Activated CD8-positive, alpha-beta memory T cell treated with anti-CD3 and anti-CD28 coated beads, Interleukin-2, amount 50 U/mL, for 48 hours (primary cell): Measurements from ENCODE around the gene FOXI3.
"Not testable (repeated sequence)": the region's sequence is repeated elsewhere in the genome, so short reads cannot be mapped to it uniquely, and the experiment has no call there.

Source experiments
- DNase-seq: peaks from one replicate; pipeline ENCODE4 v3.0.0-alpha.2; 2020

The FOXI3 gene

GRCh38 chr2:88437010-88437409 lies 15.5 kb downstream of the FOXI3 start:
- DNase-seq: no peak

GRCh38 chr2:88429929-88430328 lies 22.6 kb downstream of the FOXI3 start:
- no peak for DNase-seq

GRCh38 chr2:88423733-88424132 lies 28.8 kb downstream of the FOXI3 start:
- DNase-seq: no peak

GRCh38 chr2:88419051-88419450 lies 33.4 kb downstream of the FOXI3 start:
- not testable (repeated sequence) for DNase-seq

- DNase-seq: no peak
Observed at GRCh38 chr2:88416016-88416663, 36.4 kb downstream of the FOXI3 start.

- DNase-seq: not testable (repeated sequence)
Observed at GRCh38 chr2:88408870-88409269, 43.6 kb downstream of the FOXI3 start.

GRCh38 chr2:88400037-88400767 lies 52.3 kb downstream of the FOXI3 start:
- no peak for DNase-seq

GRCh38 chr2:88398180-88398579 lies 54.3 kb downstream of the FOXI3 start:
- DNase-seq: no peak
